B cell (primary cell): ENCODE results near the gene HCN2. TPM values are rescaled to one million over a fixed set of nuclear protein-coding genes. Genes with fewer than 3 reads are reported as not detected.
"Not testable (repeated sequence)": the region's sequence is repeated elsewhere in the genome, so short reads cannot be mapped to it uniquely, and the experiment has no call there.

Source experiments
- ATAC-seq: fragments of 200-7000 bp; cut with Tn5 transposase; one replicate; pipeline ENCODE4 v1.10.0; 2021; ENCODE audit warnings: low read depth, mild to moderate bottlenecking, moderate number of reproducible peaks, moderate library complexity
- CTCF ChIA-PET: fragments of 350-600 bp; sonication (Branson Sonifier 250); formaldehyde crosslinking; loops from one replicate; lab custom pipeline; 2021; ENCODE audit warnings: antibody characterized with exemption, inconsistent platforms; lab: Charles Lee
- POLR2A ChIA-PET: fragments of 350-600 bp; sonication (Branson Sonifier 250); formaldehyde crosslinking; loops from one replicate; lab custom pipeline; 2021; ENCODE audit warnings: antibody characterized with exemption; lab: Charles Lee
- DNase-seq: peaks from one replicate; pipeline ENCODE4 v3.0.0; 2013
- H2AFZ ChIP-seq: 2 replicates; pipeline ENCODE4 v1.6.1; 2012; ENCODE audit warnings: mild to moderate bottlenecking, low read depth, low read length; ENCODE audit not compliant: insufficient read depth, poor library complexity, severe bottlenecking
- H3K27ac ChIP-seq, 2 donors: 1 replicate in 1 of 2; 2 replicates in 1 of 2; pipeline ENCODE4 v1.5.1; 2012 to 2013; ENCODE audit warnings: low read length in 2 of 2, mild to moderate bottlenecking in 2 of 2, moderate library complexity in 1 of 2
- H3K27me3 ChIP-seq, 4 experiments: fragments of 200-600 bp in 1 of 4; sonication (generic) in 1 of 4; replicated peaks in 1 of 4; 1 replicate in 2 of 4; 2 replicates in 2 of 4; pipeline versions ENCODE4 v1.6.1 to v1.7.0; 2013 to 2016; ENCODE audit warnings: low read length in 3 of 4, mild to moderate bottlenecking in 2 of 4, mixed read lengths in 1 of 4, moderate library complexity in 1 of 4; ENCODE audit not compliant: insufficient read depth in 4 of 4, control insufficient read depth in 3 of 4; ENCODE audit errors: control extremely low read depth in 1 of 4
- H3K36me3 ChIP-seq, 2 experiments: replicated peaks in 1 of 2; 1 replicate in 1 of 2; 2 replicates in 1 of 2; pipeline versions ENCODE4 v1.6.1 to v1.7.1; 2013; ENCODE audit warnings: low read length in 1 of 2; ENCODE audit not compliant: insufficient read depth in 2 of 2, control insufficient read depth in 1 of 2; ENCODE audit errors: control extremely low read depth in 1 of 2, extremely low read depth in 1 of 2
- H3K4me1 ChIP-seq, 2 donors: fragments of 200-600 bp in 1 of 2; sonication (generic) in 1 of 2; 1 replicate in 1 of 2; 2 replicates in 1 of 2; pipeline versions ENCODE4 v1.5.1 to v1.6.1; 2013 to 2017; ENCODE audit warnings: low read length in 2 of 2; ENCODE audit not compliant: control insufficient read depth in 2 of 2, insufficient read depth in 2 of 2
- H3K4me2 ChIP-seq: replicated peaks from 2 replicates; pipeline ENCODE3; 2012; ENCODE audit warnings: mild to moderate bottlenecking, low read depth, low read length; ENCODE audit not compliant: poor library complexity, severe bottlenecking
- H3K4me3 ChIP-seq, 5 experiments: fragments of 200-600 bp in 1 of 5; sonication (generic) in 1 of 5; 1 replicate in 3 of 5; 2 replicates in 2 of 5; pipeline versions ENCODE4 v1.5.1 to v1.7.0; 2011 to 2016; ENCODE audit warnings: low read length in 4 of 5, mild to moderate bottlenecking in 4 of 5, low read depth in 2 of 5, control low read depth in 1 of 5, moderate library complexity in 1 of 5; ENCODE audit not compliant: insufficient read depth in 1 of 5; ENCODE audit errors: control extremely low read depth in 1 of 5, extremely low read depth in 1 of 5
- H3K79me2 ChIP-seq: fragments of 200-600 bp; sonication (generic); one replicate; pipeline ENCODE4 v1.6.0; 2016; ENCODE audit warnings: low read length; ENCODE audit not compliant: control insufficient read depth, insufficient read depth
- H3K9ac ChIP-seq: fragments of 200-600 bp; sonication (generic); 2 replicates; pipeline ENCODE4 v1.6.1; 2017; ENCODE audit warnings: mild to moderate bottlenecking, low read length, moderate library complexity
- H3K9me3 ChIP-seq, 3 donors: one replicate each; pipeline versions ENCODE4 v1.6.1 to v1.7.1; 2013; ENCODE audit warnings: low read length in 2 of 3; ENCODE audit not compliant: control insufficient read depth in 2 of 3, insufficient read depth in 1 of 3; ENCODE audit errors: control extremely low read depth in 1 of 3
- H4K20me1 ChIP-seq: 2 replicates; pipeline ENCODE4 v1.6.0; 2012; ENCODE audit warnings: mild to moderate bottlenecking, low read length; ENCODE audit not compliant: insufficient read depth, control insufficient read depth, poor library complexity, severe bottlenecking
- H3K27ac Mint-ChIP-seq: one replicate; pipeline ENCODE4 v1.8.0; 2021; ENCODE audit warnings: mixed read lengths
- H3K27me3 Mint-ChIP-seq: one replicate; pipeline ENCODE4 v1.8.0; 2021; ENCODE audit warnings: mixed read lengths
- H3K4me1 Mint-ChIP-seq: one replicate; pipeline ENCODE4 v1.8.0; 2021; ENCODE audit warnings: mixed read lengths
- H3K4me3 Mint-ChIP-seq: one replicate; pipeline ENCODE4 v1.8.0; 2021; ENCODE audit warnings: mixed read lengths
- H3K9me3 Mint-ChIP-seq: one replicate; pipeline ENCODE4 v1.8.0; 2022; ENCODE audit warnings: mixed read lengths; ENCODE audit not compliant: insufficient read depth
- CTCF ChIP-seq: fragments of 200-600 bp; IDR thresholded peaks from one replicate; pipeline ENCODE4 v1.8.0; 2022; ENCODE audit warnings: antibody characterized with exemption, mild to moderate bottlenecking
- EZH2 ChIP-seq: IDR thresholded peaks from 2 replicates; pipeline ENCODE4 v1.6.1; 2012; ENCODE audit warnings: borderline replicate concordance, low read depth, mild to moderate bottlenecking, moderate library complexity, low read length; ENCODE audit not compliant: insufficient read depth, poor library complexity, severe bottlenecking
- WGBS: methylation state at CpG from one replicate; pipeline ENCODE4 v1.1.5; 2013; ENCODE audit warnings: missing lambda C conversion rate; ENCODE audit not compliant: insufficient coverage; 5-methylcytosine and 5-hydroxymethylcytosine counted together
- intact Hi-C: fragments of 100-400 bp; cut with micrococcal nuclease; formaldehyde crosslinking; loops from one replicate; pipeline ENCODE4 v1.10.0; 2022
- polyA plus RNA-seq: library from polyadenylated mRNA; depleted of rRNA; stranded (reverse); fragments of >200 nt; gene quantifications from 2 replicates; pipeline ENCODE4 v1.2.3, GENCODE V29; 2012
- total RNA-seq, 2 donors: library from RNA; stranded (reverse); fragments of 120-200 nt in 1 of 2; gene quantifications; 1 replicate in 1 of 2; 2 replicates in 1 of 2; pipeline versions ENCODE4 v1.2.3 to v1.2.4, GENCODE V29; 2013 to 2022

Gene HCN2
- total and polyA plus RNA-seq, 2 donors (not counting 1 experiment from before 2014, with no cell fraction given): 0.27 to 0.57 TPM

GRCh38 chr19:621191-621590 is 31.5 kb downstream of the HCN2 start:
- H3K27me3 ChIP-seq, POLR2A ChIA-PET, H3K4me1 ChIP-seq, H3K79me2 ChIP-seq, H3K4me3 Mint-ChIP-seq, H3K9ac ChIP-seq, ATAC-seq, H4K20me1 ChIP-seq, H3K4me2 ChIP-seq, H3K27me3 Mint-ChIP-seq, H3K27ac ChIP-seq, H2AFZ ChIP-seq, DNase-seq, H3K27ac Mint-ChIP-seq, CTCF ChIA-PET, H3K9me3 ChIP-seq, H3K4me3 ChIP-seq, H3K9me3 Mint-ChIP-seq, intact Hi-C loops, H3K4me1 Mint-ChIP-seq: not testable (repeated sequence)
- WGBS: 99% methylated on average over 35 of the region's 48 CpGs
- H3K36me3 ChIP-seq: peaks cover 0 to 40% of the 10 kb centered on the region in 2 experiments

GRCh38 chr19:621819-622218 is 32.1 kb downstream of the HCN2 start:
- no peaks in the 10 kb centered on the region for H3K9me3 ChIP-seq
- peaks cover 9% of the 10 kb centered on the region for H4K20me1 ChIP-seq
- no peak overlapping the region for H3K4me3 ChIP-seq
- CTCF ChIA-PET: no interaction called here
- WGBS: 99% methylated on average over 24 of the region's 24 CpGs
- POLR2A ChIA-PET: no interaction called here
- no peak overlapping the region for H3K9ac ChIP-seq
- Mint-ChIP-seq H3K27ac (no peak overlapping the region), H3K4me3 (no peak overlapping the region), H3K4me1 (peaks cover 2% of the 10 kb centered on the region), H3K27me3 (no peaks in the 10 kb centered on the region), H3K9me3 (no peaks in the 10 kb centered on the region)
- H2AFZ ChIP-seq: no peak overlapping the region
- no peaks in the 10 kb centered on the region for H3K27me3 ChIP-seq
- no peaks in the 10 kb centered on the region for H3K79me2 ChIP-seq
- no peak for TF ChIP-seq EZH2
- no peak for TF ChIP-seq CTCF
- no peak overlapping the region for H3K4me2 ChIP-seq
- H3K36me3 ChIP-seq: peaks cover 0 to 40% of the 10 kb centered on the region in 2 experiments
- no peaks in the 10 kb centered on the region for H3K4me1 ChIP-seq
- no peak overlapping the region for H3K27ac ChIP-seq
- intact Hi-C loops: no loop called here
- DNase-seq (no peak), ATAC-seq (no peak)
